Astrocyte (in vitro differentiated cells and primary cell): ENCODE results near the gene LDLRAD1. TPM values are rescaled to one million over a fixed set of nuclear protein-coding genes. Genes with fewer than 3 reads are reported as not detected.

Experiments
- DNase-seq: peaks from one replicate; pipeline ENCODE4 v3.0.0-alpha.2; 2010; ENCODE audit warnings: low read depth
- FAIRE-seq: peaks from 2 replicates; lab custom pipeline; 2011; peaks lifted over from hg19 to GRCh38; lab: Jason Lieb, UNC
- H2AFZ ChIP-seq: 2 replicates; pipeline ENCODE4 v1.6.0; 2012; ENCODE audit warnings: low read depth, low read length, inconsistent platforms
- H3K27ac ChIP-seq: 2 replicates; pipeline ENCODE4 v1.5.1; 2011; ENCODE audit warnings: low read depth, low read length, inconsistent platforms
- H3K27me3 ChIP-seq: 2 replicates; pipeline ENCODE4 v1.6.0; 2011; ENCODE audit warnings: low read length, inconsistent platforms; ENCODE audit not compliant: insufficient read depth
- H3K36me3 ChIP-seq: 2 replicates; pipeline ENCODE4 v1.5.1; 2011; ENCODE audit warnings: low read length, inconsistent platforms; ENCODE audit not compliant: insufficient read depth
- H3K4me1 ChIP-seq: 2 replicates; pipeline ENCODE4 v1.5.1; 2011; ENCODE audit warnings: low read length, inconsistent platforms; ENCODE audit not compliant: insufficient read depth
- H3K4me2 ChIP-seq: 2 replicates; pipeline ENCODE4 v1.6.0; 2012; ENCODE audit warnings: low read length, inconsistent platforms
- H3K4me3 ChIP-seq: 2 replicates; pipeline ENCODE4 v1.5.1; 2011; ENCODE audit warnings: low read depth, mild to moderate bottlenecking, low read length, inconsistent platforms; ENCODE audit not compliant: insufficient read depth
- H3K79me2 ChIP-seq: 2 replicates; pipeline ENCODE4 v1.6.0; 2012; ENCODE audit warnings: mild to moderate bottlenecking, low read length, inconsistent platforms; ENCODE audit not compliant: insufficient read depth
- H3K9ac ChIP-seq: 2 replicates; pipeline ENCODE4 v1.6.0; 2012; ENCODE audit warnings: mild to moderate bottlenecking, low read length, inconsistent platforms
- H3K9me3 ChIP-seq: 2 replicates; pipeline ENCODE4 v1.5.1; 2012; ENCODE audit warnings: low read depth, mild to moderate bottlenecking, low read length, inconsistent platforms; ENCODE audit not compliant: insufficient read depth
- H4K20me1 ChIP-seq: 2 replicates; pipeline ENCODE4 v1.6.0; 2012; ENCODE audit warnings: low read length, inconsistent platforms; ENCODE audit not compliant: insufficient read depth
- H3K27ac Mint-ChIP-seq: one replicate; pipeline ENCODE4 v1.8.0; 2021; ENCODE audit warnings: mild to moderate bottlenecking, mixed read lengths; ENCODE audit not compliant: unreplicated experiment
- H3K27me3 Mint-ChIP-seq: one replicate; pipeline ENCODE4 v1.8.0; 2021; ENCODE audit warnings: low read depth, mixed read lengths; ENCODE audit not compliant: unreplicated experiment
- H3K36me3 Mint-ChIP-seq: one replicate; pipeline ENCODE4 v1.8.0; 2021; ENCODE audit warnings: low read depth, mixed read lengths; ENCODE audit not compliant: unreplicated experiment
- H3K4me1 Mint-ChIP-seq: one replicate; pipeline ENCODE4 v1.8.0; 2021; ENCODE audit warnings: low read depth, mixed read lengths; ENCODE audit not compliant: unreplicated experiment
- H3K4me3 Mint-ChIP-seq: one replicate; pipeline ENCODE4 v1.8.0; 2021; ENCODE audit warnings: mild to moderate bottlenecking, moderate library complexity, mixed read lengths; ENCODE audit not compliant: unreplicated experiment
- H3K9me3 Mint-ChIP-seq: one replicate; pipeline ENCODE4 v1.8.0; 2021; ENCODE audit warnings: mild to moderate bottlenecking, mixed read lengths; ENCODE audit not compliant: unreplicated experiment
- CTCF ChIP-seq: IDR thresholded peaks from 2 replicates; pipeline ENCODE4 v1.5.1; 2011; ENCODE audit warnings: low read depth, mild to moderate bottlenecking, inconsistent platforms, low read length, moderate library complexity; ENCODE audit not compliant: insufficient read depth
- EZH2 ChIP-seq: IDR thresholded peaks from 2 replicates; pipeline ENCODE4 v1.6.1; 2012; ENCODE audit warnings: mild to moderate bottlenecking, low read length, inconsistent platforms; ENCODE audit not compliant: insufficient read depth
- total RNA-seq: library from RNA; stranded (reverse); gene quantifications from 2 replicates; pipeline ENCODE4 v1.2.1, GENCODE V29; 2021

LDLRAD1 gene
- total RNA-seq, 1 donor from 2014 or later: not detected

GRCh38 chr1:53986458-53986857 lies 31.5 kb downstream of the LDLRAD1 start:
- Mint-ChIP-seq H3K4me3 (no peak overlapping the region), H3K9me3 (no peaks in the 10 kb centered on the region), H3K4me1 (peaks cover 14% of the 10 kb centered on the region), H3K27ac (no peak overlapping the region), H3K27me3 (peaks cover 2% of the 10 kb centered on the region), H3K36me3 (no peaks in the 10 kb centered on the region)
- Histone ChIP-seq H3K36me3 (no peaks in the 10 kb centered on the region), H3K4me2 (no peak overlapping the region), H2AFZ (no peak overlapping the region), H3K27me3 (peaks cover 3% of the 10 kb centered on the region), H4K20me1 (no peaks in the 10 kb centered on the region), H3K4me3 (no peak overlapping the region), H3K9me3 (no peaks in the 10 kb centered on the region), H3K27ac (no peak overlapping the region), H3K9ac (no peak overlapping the region), H3K4me1 (peaks cover 5% of the 10 kb centered on the region), H3K79me2 (no peaks in the 10 kb centered on the region)
- DNase-seq: no peak
- FAIRE-seq: no peak
- TF ChIP-seq EZH2 (no peak), CTCF (no peak)

GRCh38 chr1:53984726-53985125 lies 33.3 kb downstream of the LDLRAD1 start:
- no peak overlapping the region for H3K4me3 Mint-ChIP-seq
- Histone ChIP-seq H3K27me3 (peaks cover 3% of the 10 kb centered on the region), H3K4me2 (no peak overlapping the region), H3K79me2 (no peaks in the 10 kb centered on the region), H3K36me3 (no peaks in the 10 kb centered on the region), H3K4me3 (no peak overlapping the region), H2AFZ (no peak overlapping the region), H3K9ac (no peak overlapping the region), H4K20me1 (no peaks in the 10 kb centered on the region), H3K9me3 (no peaks in the 10 kb centered on the region), H3K27ac (no peak overlapping the region), H3K4me1 (peaks cover 5% of the 10 kb centered on the region)
- no peak overlapping the region for H3K27ac Mint-ChIP-seq
- peaks cover 2% of the 10 kb centered on the region for H3K27me3 Mint-ChIP-seq
- H3K9me3 Mint-ChIP-seq: no peaks in the 10 kb centered on the region
- H3K36me3 Mint-ChIP-seq: no peaks in the 10 kb centered on the region
- FAIRE-seq (peak; percentile 34), DNase-seq (no peak)
- TF ChIP-seq CTCF (no peak), EZH2 (no peak)
- H3K4me1 Mint-ChIP-seq: peaks cover 17% of the 10 kb centered on the region

- H3K79me2 ChIP-seq: no peaks in the 10 kb centered on the region
Observed at GRCh38 chr1:53982763-53983104, 35.3 kb downstream of the LDLRAD1 start.

More at GRCh38 chr1:53982763-53983104, 35.3 kb downstream of the LDLRAD1 start:
- Mint-ChIP-seq H3K4me1 (peaks cover 14% of the 10 kb centered on the region), H3K27ac (peak overlapping the region; percentile 91), H3K36me3 (no peaks in the 10 kb centered on the region), H3K27me3 (peaks cover 4% of the 10 kb centered on the region), H3K4me3 (peak overlapping the region; percentile 45), H3K9me3 (no peaks in the 10 kb centered on the region)
- Histone ChIP-seq H3K4me1 (peaks cover 5% of the 10 kb centered on the region), H3K9ac (peak overlapping the region; percentile 64), H3K9me3 (no peaks in the 10 kb centered on the region), H3K36me3 (no peaks in the 10 kb centered on the region), H3K4me2 (peak overlapping the region; percentile 87), H4K20me1 (no peaks in the 10 kb centered on the region), H3K27me3 (no peaks in the 10 kb centered on the region), H2AFZ (peak overlapping the region; percentile 87), H3K27ac (no peak overlapping the region), H3K4me3 (peak overlapping the region; percentile 51)
- no peak for FAIRE-seq
- TF ChIP-seq EZH2 (no peak), CTCF (no peak)
- no peak for DNase-seq
